ENCODE data around the gene ADAMTS18.

- TF ChIP-seq, protein P1, sequence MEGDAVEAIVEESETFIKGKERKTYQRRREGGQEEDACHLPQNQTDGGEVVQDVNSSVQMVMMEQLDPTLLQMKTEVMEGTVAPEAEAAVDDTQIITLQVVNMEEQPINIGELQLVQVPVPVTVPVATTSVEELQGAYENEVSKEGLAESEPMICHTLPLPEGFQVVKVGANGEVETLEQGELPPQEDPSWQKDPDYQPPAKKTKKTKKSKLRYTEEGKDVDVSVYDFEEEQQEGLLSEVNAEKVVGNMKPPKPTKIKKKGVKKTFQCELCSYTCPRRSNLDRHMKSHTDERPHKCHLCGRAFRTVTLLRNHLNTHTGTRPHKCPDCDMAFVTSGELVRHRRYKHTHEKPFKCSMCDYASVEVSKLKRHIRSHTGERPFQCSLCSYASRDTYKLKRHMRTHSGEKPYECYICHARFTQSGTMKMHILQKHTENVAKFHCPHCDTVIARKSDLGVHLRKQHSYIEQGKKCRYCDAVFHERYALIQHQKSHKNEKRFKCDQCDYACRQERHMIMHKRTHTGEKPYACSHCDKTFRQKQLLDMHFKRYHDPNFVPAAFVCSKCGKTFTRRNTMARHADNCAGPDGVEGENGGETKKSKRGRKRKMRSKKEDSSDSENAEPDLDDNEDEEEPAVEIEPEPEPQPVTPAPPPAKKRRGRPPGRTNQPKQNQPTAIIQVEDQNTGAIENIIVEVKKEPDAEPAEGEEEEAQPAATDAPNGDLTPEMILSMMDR (IDR thresholded peaks at IDR 0.05), result no peak
- no peak for TF ChIP-seq POLR2A (IDR thresholded peaks at IDR 0.05)
Measured at GRCh38 chr16:77307426-77308162, 127.2 kb downstream of the ADAMTS18 start.

Measured in body of pancreas (tissue), 4 donors.